ENCODE measurements around the gene CD27. TPM values are rescaled to one million over a fixed set of nuclear protein-coding genes. Genes with fewer than 3 reads are reported as not detected.
A peak's percentile ranks its signal among the peaks of the same experiment; 100 is the strongest.

CD27 gene
- total and polyA plus RNA-seq, 9 of the 15 experiments (the other 6 are each of a cell fraction or from before 2014, with no cell fraction given) = 0.24 TPM; not detected in 8

- TF ChIP-seq E2F8 (IDR thresholded peaks at IDR 0.05; ENCODE audit: low read depth, partially characterized antibody) = no peak
- no peak for TF ChIP-seq PRPF4 (IDR thresholded peaks at IDR 0.05; ENCODE audit: insufficient read depth, low read depth, low read length, poor library complexity, severe bottlenecking)
- TF ChIP-seq TCF15 (CRISPR knock-in tag; IDR thresholded peaks at IDR 0.05) = no peak
- no peak for TF ChIP-seq ZNF717 (CRISPR knock-in tag; IDR thresholded peaks at IDR 0.05)
- TF ChIP-seq PATZ1 (CRISPR knock-in tag; IDR thresholded peaks at IDR 0.05; ENCODE audit: borderline replicate concordance) = no peak
- no peak for TF ChIP-seq PRMT5 (CRISPR knock-in tag; IDR thresholded peaks at IDR 0.05)
- no peak for TF ChIP-seq HNRNPUL1 (IDR thresholded peaks at IDR 0.05; ENCODE audit: low read length)
- no peak for TF ChIP-seq TFE3 (CRISPR knock-in tag; IDR thresholded peaks at IDR 0.05)
- 0 out of 2 replicates have a peak, but pooled peaks have one; percentile 10 for TF ChIP-seq GTF2E2 (tag; IDR thresholded peaks at IDR 0.05)
- no peak for TF ChIP-seq WHSC1 (IDR thresholded peaks at IDR 0.05; ENCODE audit: low read length)
- TF ChIP-seq E2F1 (CRISPR knock-in tag; IDR thresholded peaks at IDR 0.05) = no peak
- TF ChIP-seq NFRKB (IDR thresholded peaks at IDR 0.05; ENCODE audit: low read depth) = no peak
- TF ChIP-seq KLF16 (IDR thresholded peaks at IDR 0.05) = no peak
- peak; percentile 2 for TF ChIP-seq TAF9B (IDR thresholded peaks at IDR 0.05; ENCODE audit: partially characterized antibody)
- TF ChIP-seq CSDE1 (IDR thresholded peaks at IDR 0.05) = no peak
- no peak for TF ChIP-seq NR2C2 (CRISPR knock-in tag; IDR thresholded peaks at IDR 0.05)
- 0 out of 2 replicates have a peak, but pooled peaks have one; percentile 3 for TF ChIP-seq NR2C2 (tag; IDR thresholded peaks at IDR 0.05)
- TF ChIP-seq PHB2 (IDR thresholded peaks at IDR 0.05; ENCODE audit: low read depth) = no peak
- TF ChIP-seq BACH1 (tag; IDR thresholded peaks at IDR 0.05) = no peak
- peak; percentile 8 for TF ChIP-seq KDM5B (IDR thresholded peaks at IDR 0.05; ENCODE audit: insufficient replicate concordance, low read depth, low read length)
- no peak for TF ChIP-seq ZNF445 (CRISPR knock-in tag; IDR thresholded peaks at IDR 0.05; ENCODE audit: low read depth)
Observed at GRCh38 chr12:6452245-6452943, 7.6 kb downstream of the CD27 start (continued).

All from K562 (cell line).